Measurements from ENCODE around the gene BANK1.
"Not testable (repeated sequence)": the region's sequence is repeated elsewhere in the genome, so short reads cannot be mapped to it uniquely, and the experiment has no call there.

BANK1 gene

GRCh38 chr4:101905527-101905926 is 115.0 kb downstream of the BANK1 start:
- DNase-seq (ENCODE audit: low read depth) = not testable (repeated sequence)

- DNase-seq (ENCODE audit: low read depth) = no peak
Observed at GRCh38 chr4:101910786-101911373, 120.3 kb downstream of the BANK1 start.

- DNase-seq (ENCODE audit: low read depth) = no peak
Observed at GRCh38 chr4:101911616-101912015, 121.1 kb downstream of the BANK1 start.

- no peak for DNase-seq (ENCODE audit: low read depth)
Observed at GRCh38 chr4:101914761-101915160, 124.2 kb downstream of the BANK1 start.

GRCh38 chr4:101919373-101919977 is 128.9 kb downstream of the BANK1 start:
- no peak for DNase-seq (ENCODE audit: low read depth)

GRCh38 chr4:101921370-101921769 is 130.8 kb downstream of the BANK1 start:
- no peak for DNase-seq (ENCODE audit: low read depth)

DNA sequence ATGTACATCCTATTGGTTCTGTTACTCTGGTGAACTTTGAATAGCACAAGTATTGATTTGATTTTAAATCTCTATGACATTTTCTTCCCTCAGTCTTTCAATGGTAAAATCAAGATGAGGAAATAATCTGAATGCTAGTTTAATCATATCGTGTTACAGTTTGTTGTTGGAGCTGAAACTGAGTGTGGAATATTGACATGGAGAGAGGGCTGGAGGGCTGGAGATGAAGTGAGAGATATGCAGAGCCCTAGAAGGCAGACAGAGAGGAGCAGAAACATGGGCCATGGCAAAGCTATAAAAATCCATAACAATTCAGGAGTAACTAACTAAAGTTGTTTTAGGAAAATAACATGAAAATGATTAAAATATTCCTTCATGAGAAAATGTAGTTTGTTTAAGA is 141.1 kb downstream of the BANK1 start:
- no peak for DNase-seq (ENCODE audit: low read depth)

DNA sequence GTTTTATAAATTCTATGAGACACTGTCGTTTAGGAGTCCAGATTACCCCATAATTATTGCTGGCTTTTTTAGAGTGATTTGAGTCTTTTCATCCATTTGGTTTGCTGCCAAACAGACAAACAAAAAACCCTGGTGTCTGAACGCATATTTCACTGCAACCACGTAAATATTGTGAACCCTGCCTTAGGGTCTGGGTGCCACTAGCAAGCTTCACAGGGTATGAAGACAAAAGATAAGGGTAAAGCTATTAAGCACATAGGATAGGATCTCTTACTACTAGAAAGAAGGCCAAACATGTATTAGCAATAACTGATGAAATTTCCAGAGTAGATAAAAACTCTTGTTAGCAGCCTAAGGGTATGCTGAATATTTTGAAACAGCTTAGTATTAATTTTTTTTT is 143.3 kb downstream of the BANK1 start:
- no peak for DNase-seq (ENCODE audit: low read depth)

DNA sequence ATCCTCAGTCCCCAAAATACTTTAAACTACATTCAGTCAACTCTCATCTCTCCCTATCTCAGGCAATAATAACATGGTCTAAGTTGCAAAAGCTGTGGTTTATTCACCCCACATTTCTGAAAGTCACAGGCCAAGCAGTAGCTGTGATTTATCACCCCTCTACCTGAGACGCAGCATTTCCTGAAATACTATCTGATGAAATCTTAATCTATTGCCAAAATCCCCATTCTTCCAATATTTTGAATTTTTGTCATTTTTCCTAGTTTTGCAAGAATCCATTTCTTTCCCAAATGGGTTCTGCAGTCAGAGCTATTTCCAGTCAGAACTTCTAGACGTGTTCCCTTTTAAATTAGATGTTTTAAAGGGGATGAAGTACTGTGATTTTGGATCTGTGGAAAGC is 148.3 kb downstream of the BANK1 start:
- DNase-seq (ENCODE audit: low read depth) = no peak

DNA sequence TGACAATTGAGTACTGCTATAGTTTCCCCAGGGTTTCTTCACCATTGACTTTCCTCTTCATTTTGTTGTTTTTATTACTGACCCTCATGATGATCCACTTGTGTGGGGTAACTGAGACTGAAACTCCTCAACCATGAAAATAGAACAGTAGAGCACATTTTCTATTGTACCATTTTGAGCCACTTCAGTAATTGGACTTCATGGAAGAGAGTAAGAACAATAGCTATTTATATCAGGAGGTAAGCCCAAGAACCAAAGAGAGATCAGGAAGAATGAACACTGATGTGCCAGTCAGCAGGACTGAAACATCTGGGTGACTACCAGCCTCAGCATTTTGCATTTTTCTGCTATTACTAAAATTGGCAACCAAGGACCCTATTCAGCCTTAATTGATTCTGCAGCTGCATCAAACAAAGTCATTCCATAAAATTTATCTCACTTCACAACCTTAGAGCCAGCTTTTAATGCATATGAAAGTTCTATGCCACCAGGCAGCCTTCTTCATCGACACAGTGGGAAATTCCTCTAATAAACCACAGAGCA is 151.4 kb downstream of the BANK1 start:
- DNase-seq (ENCODE audit: low read depth) = no peak

DNA sequence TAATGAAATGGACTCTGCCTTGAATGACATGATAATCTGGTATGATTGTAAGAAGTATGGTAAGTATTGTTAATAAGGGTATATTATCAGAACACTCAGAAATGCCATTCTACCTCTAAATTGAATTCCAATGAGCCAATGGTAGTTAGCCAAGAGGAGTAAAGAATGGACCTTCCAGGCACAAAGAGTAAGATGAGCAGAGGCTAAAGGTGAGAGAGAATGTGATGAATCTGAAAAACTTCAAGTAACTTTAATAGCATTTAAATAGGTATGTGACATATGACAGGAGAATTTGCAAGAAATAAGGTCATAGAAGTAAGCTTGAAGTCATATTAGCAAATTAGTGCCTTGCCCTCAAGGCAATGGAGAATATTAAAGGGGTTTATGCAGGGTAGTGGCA is 152.4 kb downstream of the BANK1 start:
- DNase-seq (ENCODE audit: low read depth) = no peak

DNA sequence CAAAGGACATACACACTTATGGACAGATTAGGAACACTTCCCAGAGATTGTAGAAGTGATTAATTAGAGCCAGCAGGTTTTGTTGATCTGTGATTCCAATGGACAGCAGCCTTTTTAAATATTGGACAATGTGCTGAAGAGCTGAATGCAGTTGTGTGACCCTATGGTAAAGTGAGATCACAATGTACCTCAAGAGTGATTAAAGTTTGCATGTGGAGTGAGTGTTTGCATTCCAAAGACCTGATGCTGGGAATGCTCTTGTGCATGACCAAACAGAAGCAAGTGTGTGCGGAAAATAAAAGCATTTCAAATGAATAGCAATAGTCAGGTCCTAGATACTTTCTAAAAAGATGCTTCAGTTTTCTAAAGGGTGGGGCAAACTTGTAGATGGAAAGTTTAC is 154.1 kb downstream of the BANK1 start:
- DNase-seq (ENCODE audit: low read depth) = no peak

DNA sequence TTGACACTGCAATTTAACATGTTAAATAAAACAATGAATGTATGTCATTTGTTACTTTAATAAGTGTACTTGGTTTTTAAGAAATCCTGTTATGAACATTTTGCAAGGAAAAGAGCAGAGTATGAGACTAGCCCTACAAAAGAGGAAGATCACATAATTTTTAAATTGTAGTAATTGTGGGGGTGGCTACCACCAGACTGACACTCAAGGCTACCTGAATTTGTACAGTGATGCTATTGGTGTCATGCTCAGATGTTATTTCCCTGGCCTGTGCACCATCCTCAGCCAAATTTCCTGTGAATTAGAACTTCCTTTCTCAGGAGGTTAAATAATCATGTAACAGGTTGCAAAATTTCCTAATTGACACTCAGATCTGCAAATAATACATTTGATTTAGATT is 157.5 kb downstream of the BANK1 start:
- DNase-seq (ENCODE audit: low read depth) = no peak

DNA sequence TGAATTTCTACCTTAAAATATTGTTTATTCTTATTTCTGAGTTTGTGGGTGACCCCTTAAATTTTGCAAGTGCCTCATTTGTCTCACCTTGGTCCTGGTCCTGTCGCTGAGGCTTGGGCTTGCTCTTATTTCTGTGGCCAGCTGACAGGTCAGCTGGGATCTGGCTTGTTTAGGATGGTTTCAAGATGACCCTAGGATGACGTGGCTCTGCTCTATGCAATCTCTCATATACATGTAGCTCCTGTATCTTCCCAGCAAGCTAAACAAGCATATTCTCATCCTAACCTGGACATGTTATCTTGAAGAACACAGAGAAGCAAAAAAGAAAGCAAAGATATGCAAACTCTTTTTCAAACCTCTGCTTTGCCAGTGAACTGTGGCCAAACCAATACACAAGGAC is 158.4 kb downstream of the BANK1 start:
- no peak for DNase-seq (ENCODE audit: low read depth)

- DNase-seq (ENCODE audit: low read depth) = no peak
Observed at GRCh38 chr4:101950258-101950979, 159.9 kb downstream of the BANK1 start.

DNA sequence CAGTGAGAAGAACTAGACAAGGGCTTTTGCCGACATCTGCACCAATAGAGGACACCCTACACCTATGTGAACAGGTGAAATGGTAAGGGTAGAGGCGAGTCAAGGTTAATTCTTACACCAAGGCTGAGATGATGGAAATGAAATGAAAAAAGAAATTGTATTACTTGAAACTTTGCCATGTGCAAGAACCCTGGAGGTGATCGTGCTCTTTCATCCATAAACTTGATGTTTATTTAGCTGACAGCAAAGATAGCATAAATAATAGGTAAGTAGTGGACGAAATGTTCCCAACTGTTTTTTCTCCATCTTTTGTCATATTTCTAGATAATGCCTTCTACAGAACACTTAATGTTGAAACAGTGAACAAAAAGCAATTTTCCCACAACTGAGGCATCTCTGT is 162.5 kb downstream of the BANK1 start:
- no peak for DNase-seq (ENCODE audit: low read depth)

DNA sequence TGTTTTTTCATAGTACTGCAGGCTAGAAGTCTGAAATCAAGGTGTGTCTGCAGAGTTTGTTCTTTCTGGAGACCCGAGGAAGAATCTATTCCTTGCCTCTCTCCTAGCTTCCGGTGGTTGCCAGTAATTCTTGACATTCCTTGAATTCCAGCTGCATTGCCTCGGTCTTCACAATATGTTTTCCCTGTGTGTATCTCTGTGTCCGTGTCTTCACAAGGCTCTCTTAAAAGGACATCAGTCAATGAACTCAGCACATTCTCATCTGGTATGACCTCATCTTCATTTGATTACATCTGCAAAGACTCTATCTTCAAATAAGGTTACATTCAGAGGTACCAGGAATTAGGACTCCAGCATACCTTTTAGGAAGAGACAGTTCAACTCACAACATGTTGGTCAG is 163.4 kb downstream of the BANK1 start:
- no peak for DNase-seq (ENCODE audit: low read depth)

GRCh38 chr4:101954351-101954750 is 163.8 kb downstream of the BANK1 start:
- DNase-seq (ENCODE audit: low read depth) = no peak

GRCh38 chr4:101954975-101955678 is 164.6 kb downstream of the BANK1 start:
- no peak for DNase-seq (ENCODE audit: low read depth)

- DNase-seq (ENCODE audit: low read depth) = no peak
Observed at GRCh38 chr4:101956068-101956825, 165.7 kb downstream of the BANK1 start.

GRCh38 chr4:101958547-101958946 is 168.0 kb downstream of the BANK1 start:
- DNase-seq (ENCODE audit: low read depth) = no peak

- no peak for DNase-seq (ENCODE audit: low read depth)
Observed at GRCh38 chr4:101960431-101960830, 169.9 kb downstream of the BANK1 start.

All from stimulated activated CD8-positive, alpha-beta memory T cell treated with anti-CD3 and anti-CD28 coated beads, Interleukin-4, amount 100 ng/mL, for 24 hours (primary cell).